Endothelial cell of umbilical vein (primary cell): ENCODE data around the gene SLC25A30. TPM values are rescaled to one million over a fixed set of nuclear protein-coding genes. Genes with fewer than 3 reads are reported as not detected.

ENCODE experiments used
- BruUV-seq: library from RNA; stranded (reverse); fragments of 400-500 nt; replicated peaks from 2 replicates; lab custom pipeline; 2021; lab: Mats Ljungman, UMichigan
- CTCF ChIA-PET: fragments of 300-600, 350-600 bp; sonication (Branson Sonifier 250); formaldehyde crosslinking; loops from one replicate; lab custom pipeline; 2021; ENCODE audit warnings: antibody characterized with exemption, inconsistent platforms; lab: Charles Lee
- POLR2A ChIA-PET: fragments of 300-600, 350-600 bp; sonication (Branson Sonifier 250); formaldehyde crosslinking; loops from one replicate; lab custom pipeline; 2021; ENCODE audit warnings: antibody characterized with exemption, inconsistent platforms; lab: Charles Lee
- DNase-seq: peaks from one replicate; pipeline ENCODE4 v3.0.0-alpha.2; 2011; ENCODE audit warnings: low read depth, low spot score
- FAIRE-seq: peaks from 2 replicates; lab custom pipeline; 2011; peaks lifted over from hg19 to GRCh38; lab: Jason Lieb, UNC
- H2AFZ ChIP-seq: 2 replicates; pipeline ENCODE4 v1.6.0; 2012; ENCODE audit warnings: low read depth, low read length, control low read depth, inconsistent platforms
- H3K27ac ChIP-seq: 2 replicates; pipeline ENCODE4 v1.5.1; 2011; ENCODE audit warnings: low read depth, mild to moderate bottlenecking, control low read depth, low read length, moderate library complexity; ENCODE audit not compliant: insufficient read depth
- H3K27me3 ChIP-seq, 2 experiments: 2 replicates each; pipeline versions ENCODE4 v1.6.0 to v1.6.1; 2011; ENCODE audit warnings: low read length in 2 of 2, mixed read lengths in 1 of 2; ENCODE audit not compliant: control insufficient read depth in 2 of 2, insufficient read depth in 2 of 2
- H3K36me3 ChIP-seq, 2 experiments: 2 replicates in 1 of 2; 3 replicates in 1 of 2; pipeline ENCODE4 v1.5.1; 2011; ENCODE audit warnings: low read length in 2 of 2, mild to moderate bottlenecking in 1 of 2, moderate library complexity in 1 of 2; ENCODE audit not compliant: control insufficient read depth in 2 of 2, insufficient read depth in 2 of 2; ENCODE audit errors: extremely low read depth in 1 of 2
- H3K4me1 ChIP-seq: 3 replicates; pipeline ENCODE4 v1.5.1; 2011; ENCODE audit warnings: mild to moderate bottlenecking, low read length; ENCODE audit not compliant: control insufficient read depth, insufficient read depth; ENCODE audit errors: extremely low read depth
- H3K4me2 ChIP-seq: 2 replicates; pipeline ENCODE4 v1.6.1; 2011; ENCODE audit warnings: low read length, control low read depth, mixed read lengths; ENCODE audit not compliant: insufficient read depth
- H3K4me3 ChIP-seq, 3 experiments: fragments of 200-600 bp in 1 of 3; sonication (generic), shearing (Covaris generic) in 1 of 3; replicated peaks in 1 of 3; 2 replicates each; pipeline ENCODE4 v1.5.1; 2011 to 2016; ENCODE audit warnings: control low read depth in 3 of 3, low read length in 3 of 3, mild to moderate bottlenecking in 2 of 3, inconsistent platforms in 1 of 3, low read depth in 1 of 3, moderate library complexity in 1 of 3; ENCODE audit not compliant: insufficient read depth in 1 of 3
- H3K79me2 ChIP-seq: 2 replicates; pipeline ENCODE4 v1.6.0; 2012; ENCODE audit warnings: low read length, inconsistent platforms; ENCODE audit not compliant: control insufficient read depth, insufficient read depth
- H3K9ac ChIP-seq: replicated peaks from 2 replicates; pipeline ENCODE3; 2011; ENCODE audit warnings: low read length, control low read depth; ENCODE audit not compliant: insufficient read depth; ENCODE audit errors: extremely low read depth
- H3K9me1 ChIP-seq: replicated peaks from 3 replicates; pipeline ENCODE4 v1.6.0; 2011; ENCODE audit warnings: mild to moderate bottlenecking, low read length; ENCODE audit not compliant: control insufficient read depth, insufficient read depth; ENCODE audit errors: extremely low read depth
- H3K9me3 ChIP-seq: replicated peaks from 2 replicates; pipeline ENCODE4 v1.5.1; 2012; ENCODE audit warnings: low read length, inconsistent platforms; ENCODE audit not compliant: control insufficient read depth, insufficient read depth
- H4K20me1 ChIP-seq: replicated peaks from 2 replicates; pipeline ENCODE3; 2011; ENCODE audit warnings: mild to moderate bottlenecking, low read length; ENCODE audit not compliant: control insufficient read depth, insufficient read depth; ENCODE audit errors: extremely low read depth
- CTCF ChIP-seq, 2 donors: IDR thresholded peaks; 1 replicate in 1 of 2; 2 replicates in 1 of 2; pipeline ENCODE4 v1.5.1; 2011; ENCODE audit warnings: low read length in 2 of 2, mild to moderate bottlenecking in 2 of 2, moderate library complexity in 2 of 2, control low read depth in 1 of 2, inconsistent platforms in 1 of 2, low read depth in 1 of 2; ENCODE audit not compliant: insufficient read depth in 1 of 2; ENCODE audit errors: extremely low read depth in 1 of 2
- EZH2 ChIP-seq: IDR thresholded peaks from 2 replicates; pipeline ENCODE4 v1.6.1; 2012; ENCODE audit warnings: borderline replicate concordance, low read depth, mild to moderate bottlenecking, moderate library complexity, low read length, inconsistent platforms; ENCODE audit not compliant: severe bottlenecking
- FOS ChIP-seq: IDR thresholded peaks from 2 replicates; pipeline ENCODE4 v1.6.1; 2011; ENCODE audit warnings: mild to moderate bottlenecking, low read length, moderate library complexity, borderline replicate concordance; ENCODE audit not compliant: insufficient read depth
- GATA2 ChIP-seq: IDR thresholded peaks from 2 replicates; pipeline ENCODE4 v1.7.0; 2011; ENCODE audit warnings: low read depth, mild to moderate bottlenecking, moderate library complexity, mixed read lengths, low read length; ENCODE audit not compliant: insufficient read length, insufficient read depth
- JUN ChIP-seq: IDR thresholded peaks from 2 replicates; pipeline ENCODE4 v1.6.1; 2011; ENCODE audit warnings: borderline replicate concordance, low read depth; ENCODE audit not compliant: insufficient read length, insufficient read depth
- MYC ChIP-seq: IDR thresholded peaks from one replicate; pipeline ENCODE4 v1.6.1; 2011; ENCODE audit warnings: mild to moderate bottlenecking, low read depth, low read length
- POLR2A ChIP-seq: IDR thresholded peaks from 2 replicates; pipeline ENCODE4 v1.6.1; 2012; ENCODE audit warnings: low read depth, mild to moderate bottlenecking, control low read depth, low read length
- POLR2AphosphoS5 ChIP-seq: IDR thresholded peaks from 2 replicates; pipeline ENCODE4 v1.6.1; 2012; ENCODE audit warnings: low read depth, mild to moderate bottlenecking, control low read depth, low read length, moderate library complexity; ENCODE audit not compliant: insufficient read depth
- dilution Hi-C: fragments of 300-500 bp; cut with MboI; formaldehyde crosslinking; loops from one replicate; pipeline ENCODE4 v1.15.0; 2019; ENCODE audit warnings: low sequenced_read_pairs; ENCODE audit not compliant: extremely low pct_ligation_motif_present
- intact Hi-C: fragments of 100-400 bp; cut with micrococcal nuclease; formaldehyde crosslinking; loops from one replicate; pipeline ENCODE4 v1.10.0; 2022
- polyA plus RNA-seq, 4 experiments: library from polyadenylated mRNA; depleted of rRNA in 3 of 4; stranded (reverse) in 3 of 4; unstranded in 1 of 4; fragments of >200 nt; gene quantifications; 2 replicates each; pipeline versions ENCODE4 v1.2.1 to v1.2.3, GENCODE V29; 2011 to 2012; ENCODE audit warnings: missing spikeins in 1 of 4
- total RNA-seq: library from RNA; stranded (reverse); gene quantifications from 2 replicates; pipeline ENCODE4 v1.2.3, GENCODE V29; 2021
- TF ChIP-seq, protein P1 (sequence below): IDR thresholded peaks from 2 replicates; pipeline ENCODE4 v1.6.1; 2011; ENCODE audit not compliant: insufficient read depth, insufficient read length

The SLC25A30 gene
- total and polyA plus RNA-seq, 2 donors (not counting 3 experiments of a cell fraction or from before 2014, with no cell fraction given) = 13.3 to 27.0 TPM

- peaks cover 16% of the 10 kb centered on the region for H3K4me1 ChIP-seq
- DNase-seq = no peak
- ChIA-PET CTCF (interaction anchor here (1.5 to 1.7 kb wide), 2 partner anchors 15 to 17 kb away, joined by 3 to 8 read pairs; no protein-coding TSS in a partner anchor), POLR2A (no interaction called here)
- H3K9me1 ChIP-seq = no peaks in the 10 kb centered on the region
- intact Hi-C loops (no loop called here), dilution Hi-C loops (no loop called here)
- BruUV-seq = no TSS peak
- no peak overlapping the region for H3K4me3 ChIP-seq
- no peak overlapping the region for H3K4me2 ChIP-seq
- FAIRE-seq = no peak
- no peak overlapping the region for H2AFZ ChIP-seq
- H3K9me3 ChIP-seq = no peaks in the 10 kb centered on the region
- H3K27me3 ChIP-seq = no peaks in the 10 kb centered on the region
- H4K20me1 ChIP-seq = no peaks in the 10 kb centered on the region
- no peak overlapping the region for H3K9ac ChIP-seq
- H3K36me3 ChIP-seq = peaks cover 8 to 20% of the 10 kb centered on the region in 2 experiments
- H3K79me2 ChIP-seq = peaks cover 14% of the 10 kb centered on the region
- H3K27ac ChIP-seq = no peak overlapping the region
- TF ChIP-seq GATA2 (no peak), MYC (no peak), POLR2A (no peak), EZH2 (no peak), POLR2AphosphoS5 (no peak), CTCF (IDR thresholded peaks at IDR 0.05; ENCODE audit: extremely low read depth in 1 of 2, insufficient read depth in 1 of 2, low read depth in 1 of 2, low read length in 2 of 2) (no peak), FOS (no peak), JUN (no peak)
- TF ChIP-seq, protein P1, sequence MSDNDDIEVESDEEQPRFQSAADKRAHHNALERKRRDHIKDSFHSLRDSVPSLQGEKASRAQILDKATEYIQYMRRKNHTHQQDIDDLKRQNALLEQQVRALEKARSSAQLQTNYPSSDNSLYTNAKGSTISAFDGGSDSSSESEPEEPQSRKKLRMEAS = no peak
Measured at GRCh38 chr13:45411631-45412030, 6.5 kb downstream of the SLC25A30 start.
